HEK293 (cell line): Measurements from ENCODE around the gene CPEB3.

Source experiments
- CTCF ChIP-seq: fragments of 450-650 bp; formaldehyde crosslinking; IDR thresholded peaks from 2 replicates; pipeline ENCODE4 v1.5.1; 2016; ENCODE audit warnings: missing biosample characterization, missing genetic modification characterization
- OSR2 ChIP-seq: fragments of 450-650 bp; formaldehyde crosslinking; IDR thresholded peaks from 2 replicates; pipeline ENCODE4 v1.5.1; 2016; ENCODE audit warnings: missing biosample characterization, missing genetic modification characterization
- ZNF830 ChIP-seq: fragments of 450-650 bp; IDR thresholded peaks from 2 replicates; pipeline ENCODE4 v1.5.0; 2018; ENCODE audit warnings: missing biosample characterization, missing genetic modification characterization, low read depth, mild to moderate bottlenecking, moderate library complexity

DNA sequence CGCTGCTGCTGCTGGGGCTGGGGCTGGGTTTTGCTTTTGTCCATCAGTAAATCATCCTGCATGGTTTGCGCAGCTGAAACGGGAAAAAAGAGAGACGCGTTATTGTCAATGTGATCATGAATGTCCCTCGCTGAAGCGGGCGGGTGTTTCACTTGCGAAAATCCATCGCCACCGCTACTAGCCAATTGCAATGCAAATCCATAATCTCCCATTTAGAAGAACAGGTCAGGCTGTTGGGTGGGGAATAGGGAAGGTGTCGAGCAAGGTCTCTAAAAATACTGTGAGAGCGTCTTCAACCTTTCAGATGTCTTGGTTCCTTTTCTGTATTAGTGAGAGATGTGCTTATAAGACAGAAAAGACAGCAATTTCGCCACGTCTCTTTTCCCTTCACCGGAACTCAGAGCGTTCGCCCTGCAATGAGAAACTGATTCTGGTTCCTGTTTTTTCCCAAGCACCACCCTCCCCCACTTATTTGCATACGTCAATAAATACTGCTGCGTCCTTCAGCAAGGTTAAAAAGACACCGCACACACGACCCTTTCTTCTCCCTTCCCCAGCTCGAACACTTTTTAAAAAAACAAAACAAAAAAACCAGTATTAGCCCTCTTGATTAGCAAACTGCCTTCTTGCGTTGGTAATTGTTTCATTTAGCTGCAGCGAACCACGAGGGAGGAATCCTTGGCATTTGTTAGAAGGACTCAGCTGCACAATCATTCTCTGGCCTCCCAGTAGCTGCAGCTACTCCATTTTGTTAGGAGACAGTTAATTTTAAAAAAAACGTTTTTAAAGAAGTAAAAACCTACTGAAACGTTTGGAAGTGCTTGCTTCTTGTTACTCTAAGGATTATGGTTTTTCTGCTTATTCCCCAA, 50.4 kb downstream of the CPEB3 start:
- TF ChIP-seq ZNF830 (tag by site-specific recombination) (no peak), CTCF (tag by site-specific recombination) (no peak), OSR2 (peak; percentile 80)
